HUES6 (cell line): ENCODE measurements around the gene ATG4C.

ENCODE experiments used
- H3K27ac ChIP-seq: 2 replicates; pipeline ENCODE4 v1.7.0; 2013; ENCODE audit warnings: low read depth, mild to moderate bottlenecking, low read length, inconsistent platforms
- H3K27me3 ChIP-seq: 2 replicates; pipeline ENCODE4 v1.6.1; 2013; ENCODE audit warnings: low read length; ENCODE audit not compliant: control insufficient read depth, insufficient read depth
- H3K36me3 ChIP-seq: 2 replicates; pipeline ENCODE4 v1.6.1; 2013; ENCODE audit warnings: low read length; ENCODE audit not compliant: control insufficient read depth, insufficient read depth
- H3K4me1 ChIP-seq: 2 replicates; pipeline ENCODE4 v1.6.1; 2013; ENCODE audit warnings: low read length; ENCODE audit not compliant: control insufficient read depth, insufficient read depth
- H3K4me3 ChIP-seq: 2 replicates; pipeline ENCODE4 v1.5.1; 2013; ENCODE audit warnings: low read depth, low read length
- H3K9ac ChIP-seq: one replicate; pipeline ENCODE4 v1.6.1; 2013; ENCODE audit warnings: mild to moderate bottlenecking, low read length
- H3K9me3 ChIP-seq: 2 replicates; pipeline ENCODE4 v1.6.1; 2013; ENCODE audit warnings: low read depth, low read length; ENCODE audit not compliant: control insufficient read depth, insufficient read depth

ATG4C gene

DNA sequence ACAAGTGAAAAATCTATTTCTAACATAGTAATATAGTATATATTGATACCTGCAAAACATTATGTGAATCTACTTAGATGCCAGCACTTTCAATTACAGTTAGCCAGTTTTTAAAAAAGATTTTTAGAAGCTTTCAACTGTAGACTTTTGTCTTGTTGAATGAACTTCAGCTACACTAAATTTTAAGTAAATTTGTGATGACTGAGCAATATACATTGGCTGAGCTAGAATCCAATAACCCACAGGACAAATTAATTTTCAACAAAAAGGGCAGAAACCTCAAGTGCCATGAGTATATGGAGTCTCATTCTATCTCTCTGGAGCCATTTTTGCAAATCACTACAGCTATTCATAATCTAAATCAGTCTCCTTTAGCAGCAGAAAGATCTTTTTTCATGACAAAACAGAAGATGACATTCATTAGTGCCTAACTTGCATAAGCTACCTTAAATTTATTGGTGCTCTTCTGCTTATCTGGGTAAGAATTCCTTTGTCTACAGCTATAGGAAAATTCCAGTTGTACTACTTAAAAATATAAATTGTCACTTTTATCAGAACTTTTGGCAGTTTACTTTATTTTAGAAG, 100.3 kb downstream of the ATG4C start:
- Histone ChIP-seq H3K4me1 (peaks cover 27% of the 10 kb centered on the region), H3K9me3 (peaks cover 5% of the 10 kb centered on the region; the same call in 1 of the 2 replicates), H3K27ac (no peak overlapping the region), H3K27me3 (no peaks in the 10 kb centered on the region), H3K4me3 (no peak overlapping the region), H3K9ac (no peak overlapping the region), H3K36me3 (no peaks in the 10 kb centered on the region)

DNA sequence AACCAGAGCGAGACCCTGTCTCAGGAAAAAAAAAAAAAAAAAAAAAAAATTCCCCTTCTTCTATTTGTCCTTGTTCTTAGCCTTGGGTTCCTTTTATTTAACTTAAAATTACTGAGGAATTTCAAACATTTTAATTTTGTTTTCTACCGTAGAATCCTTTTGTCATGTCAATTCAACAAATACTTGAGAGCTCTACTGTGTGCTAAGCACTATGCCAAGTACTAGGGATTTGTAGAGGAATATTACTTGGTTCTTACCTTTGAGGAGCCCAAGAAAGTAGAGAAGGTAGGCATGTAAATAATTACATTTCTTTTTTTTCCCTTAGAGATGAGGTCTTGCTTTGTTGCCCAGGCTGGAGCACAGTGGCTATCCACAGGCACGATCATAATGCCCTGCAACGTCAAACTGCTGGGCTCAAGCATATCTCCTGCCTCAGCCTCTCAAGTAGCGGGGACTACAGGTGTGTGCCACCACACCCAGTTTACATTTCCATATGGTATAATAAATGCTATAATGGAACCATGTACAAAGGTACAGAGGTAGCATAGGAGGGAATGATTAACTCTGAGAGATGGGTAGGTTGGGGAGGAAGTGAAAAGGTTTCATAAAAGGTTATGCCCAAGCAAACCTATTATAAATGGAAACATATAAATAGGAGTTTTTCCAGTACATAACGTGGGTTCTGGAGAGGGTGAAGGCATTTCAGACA, 104.0 kb downstream of the ATG4C start:
- no peaks in the 10 kb centered on the region for H3K27me3 ChIP-seq
- peaks cover 22% of the 10 kb centered on the region for H3K4me1 ChIP-seq
- no peak overlapping the region for H3K9ac ChIP-seq
- no peaks in the 10 kb centered on the region; the same call in 1 of the 2 replicates for H3K9me3 ChIP-seq
- no peaks in the 10 kb centered on the region for H3K36me3 ChIP-seq
- H3K4me3 ChIP-seq: no peak overlapping the region
- no peak overlapping the region for H3K27ac ChIP-seq

DNA sequence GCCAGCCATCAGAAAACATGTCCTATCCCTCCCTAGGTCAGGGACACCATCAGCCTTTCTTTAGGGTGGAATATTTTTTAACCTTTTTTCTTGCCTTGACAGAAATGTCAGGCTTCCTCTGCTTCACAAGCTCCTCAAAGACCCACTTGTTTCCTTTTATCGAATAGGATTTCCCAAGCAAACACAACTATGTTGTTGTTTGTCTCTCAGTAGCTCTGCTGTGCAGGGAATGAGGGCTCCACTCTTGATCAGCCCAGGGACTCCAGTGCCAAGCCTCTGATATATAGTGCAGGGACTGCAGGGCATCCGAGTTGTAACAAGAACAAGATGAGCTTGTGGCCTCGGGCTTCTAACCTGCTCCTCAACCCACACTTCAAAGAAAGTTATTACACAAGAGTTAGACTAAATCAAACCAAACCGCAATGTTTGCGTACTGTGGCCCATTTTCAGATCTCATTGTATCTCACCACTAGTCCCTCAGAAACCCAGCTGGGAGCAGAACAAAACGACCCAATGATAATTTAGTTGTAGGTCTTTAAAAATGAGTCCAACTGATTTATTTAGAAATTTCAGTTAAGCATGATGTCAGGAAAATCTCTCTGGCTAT, 108.1 kb downstream of the ATG4C start:
- no peaks in the 10 kb centered on the region for H3K36me3 ChIP-seq
- no peaks in the 10 kb centered on the region for H3K27me3 ChIP-seq
- no peak overlapping the region for H3K4me3 ChIP-seq
- H3K4me1 ChIP-seq: peaks cover 8% of the 10 kb centered on the region
- no peak overlapping the region for H3K27ac ChIP-seq
- no peaks in the 10 kb centered on the region; the same call in 1 of the 2 replicates for H3K9me3 ChIP-seq
- H3K9ac ChIP-seq: no peak overlapping the region

DNA sequence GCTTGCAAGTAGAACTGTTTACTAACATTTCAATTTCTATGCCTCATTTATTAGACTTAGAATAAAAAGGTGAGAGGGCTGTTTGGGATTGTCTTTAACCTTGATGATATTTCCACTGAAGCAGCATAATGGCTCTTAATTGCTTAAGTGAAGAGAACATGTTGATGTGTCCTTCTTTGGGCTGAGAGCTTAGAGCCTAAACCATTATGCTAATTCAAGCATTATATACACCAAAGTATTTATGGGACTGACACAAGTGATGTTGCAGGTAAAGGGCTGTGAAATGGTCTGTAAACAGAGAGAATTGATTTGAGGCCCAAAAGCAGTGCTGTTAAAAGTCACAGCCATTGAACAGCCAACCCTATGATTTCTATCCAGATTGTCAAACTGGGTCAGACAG, 113.9 kb downstream of the ATG4C start:
- H3K27ac ChIP-seq: no peak overlapping the region
- H3K36me3 ChIP-seq: no peaks in the 10 kb centered on the region
- H3K27me3 ChIP-seq: no peaks in the 10 kb centered on the region
- no peaks in the 10 kb centered on the region for H3K4me1 ChIP-seq
- H3K9ac ChIP-seq: no peak overlapping the region
- no peak overlapping the region for H3K4me3 ChIP-seq
- no peaks in the 10 kb centered on the region for H3K9me3 ChIP-seq

DNA sequence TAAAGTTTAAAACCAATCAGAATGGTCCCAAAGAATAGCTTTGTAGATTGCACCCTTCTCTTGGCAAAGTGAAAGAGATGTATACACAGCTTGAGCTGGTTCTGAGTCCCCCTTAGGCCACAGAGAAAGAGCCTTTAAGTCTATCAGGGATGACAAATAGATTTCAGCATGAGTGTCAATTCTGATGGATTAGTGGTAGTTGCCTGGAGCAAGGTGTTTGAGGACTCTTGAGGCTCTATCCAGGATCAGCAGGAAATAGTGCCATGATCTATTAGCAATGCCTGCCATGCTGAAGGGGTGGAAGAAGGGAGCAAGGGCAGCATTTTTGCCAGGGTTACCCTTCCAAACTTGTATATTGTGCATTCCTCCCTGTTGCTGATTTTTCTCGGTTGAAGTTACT, 116.6 kb downstream of the ATG4C start:
- Histone ChIP-seq H3K4me3 (no peak overlapping the region), H3K4me1 (no peaks in the 10 kb centered on the region), H3K36me3 (no peaks in the 10 kb centered on the region), H3K27ac (no peak overlapping the region), H3K27me3 (no peaks in the 10 kb centered on the region), H3K9me3 (no peaks in the 10 kb centered on the region), H3K9ac (no peak overlapping the region)

DNA sequence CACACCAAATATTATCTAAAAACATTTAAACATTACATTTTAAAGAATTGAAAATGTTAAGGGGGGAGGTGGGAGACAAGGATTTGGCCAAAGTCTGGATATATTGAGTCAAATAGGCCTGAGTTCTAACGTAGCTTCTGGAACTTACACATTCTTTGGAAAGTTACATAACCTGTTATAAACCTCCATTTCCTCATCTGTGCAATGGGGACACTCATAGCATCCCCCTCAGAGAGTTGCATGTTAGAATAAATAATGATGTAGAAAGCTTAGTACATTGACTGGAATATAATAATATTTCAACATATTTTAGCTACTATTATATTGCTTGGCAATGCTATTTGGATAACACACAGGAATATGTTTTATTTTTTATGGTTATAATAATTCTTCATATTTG, 117.7 kb downstream of the ATG4C start:
- Histone ChIP-seq H3K9ac (no peak overlapping the region), H3K9me3 (no peaks in the 10 kb centered on the region), H3K27ac (no peak overlapping the region), H3K4me1 (peaks cover 5% of the 10 kb centered on the region; the same call in 1 of the 2 replicates), H3K36me3 (no peaks in the 10 kb centered on the region), H3K27me3 (no peaks in the 10 kb centered on the region), H3K4me3 (no peak overlapping the region)

DNA sequence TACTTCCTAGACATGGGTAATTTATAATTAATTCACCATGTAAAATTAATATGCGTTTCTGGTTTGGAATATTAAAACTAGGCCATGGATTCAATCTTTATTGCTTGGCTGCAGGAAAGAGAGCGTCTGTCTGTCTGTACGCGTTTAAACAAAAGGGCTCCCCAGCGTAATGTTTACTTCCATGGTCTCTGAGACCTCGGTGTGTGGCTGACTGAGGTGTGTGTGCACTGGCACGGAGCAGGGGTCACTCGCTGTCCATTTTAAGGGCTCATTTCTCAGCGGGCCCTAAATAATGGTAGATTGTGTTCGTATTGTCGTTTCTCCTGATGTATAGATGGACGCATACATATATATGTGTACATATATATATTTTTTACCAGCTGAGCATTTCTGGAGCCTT, 119.6 kb downstream of the ATG4C start:
- H3K27me3 ChIP-seq: no peaks in the 10 kb centered on the region
- H3K4me3 ChIP-seq: no peak overlapping the region
- peaks cover 6% of the 10 kb centered on the region; the same call in 1 of the 2 replicates for H3K4me1 ChIP-seq
- H3K9ac ChIP-seq: no peak overlapping the region
- H3K27ac ChIP-seq: no peak overlapping the region
- H3K9me3 ChIP-seq: no peaks in the 10 kb centered on the region
- no peaks in the 10 kb centered on the region for H3K36me3 ChIP-seq

DNA sequence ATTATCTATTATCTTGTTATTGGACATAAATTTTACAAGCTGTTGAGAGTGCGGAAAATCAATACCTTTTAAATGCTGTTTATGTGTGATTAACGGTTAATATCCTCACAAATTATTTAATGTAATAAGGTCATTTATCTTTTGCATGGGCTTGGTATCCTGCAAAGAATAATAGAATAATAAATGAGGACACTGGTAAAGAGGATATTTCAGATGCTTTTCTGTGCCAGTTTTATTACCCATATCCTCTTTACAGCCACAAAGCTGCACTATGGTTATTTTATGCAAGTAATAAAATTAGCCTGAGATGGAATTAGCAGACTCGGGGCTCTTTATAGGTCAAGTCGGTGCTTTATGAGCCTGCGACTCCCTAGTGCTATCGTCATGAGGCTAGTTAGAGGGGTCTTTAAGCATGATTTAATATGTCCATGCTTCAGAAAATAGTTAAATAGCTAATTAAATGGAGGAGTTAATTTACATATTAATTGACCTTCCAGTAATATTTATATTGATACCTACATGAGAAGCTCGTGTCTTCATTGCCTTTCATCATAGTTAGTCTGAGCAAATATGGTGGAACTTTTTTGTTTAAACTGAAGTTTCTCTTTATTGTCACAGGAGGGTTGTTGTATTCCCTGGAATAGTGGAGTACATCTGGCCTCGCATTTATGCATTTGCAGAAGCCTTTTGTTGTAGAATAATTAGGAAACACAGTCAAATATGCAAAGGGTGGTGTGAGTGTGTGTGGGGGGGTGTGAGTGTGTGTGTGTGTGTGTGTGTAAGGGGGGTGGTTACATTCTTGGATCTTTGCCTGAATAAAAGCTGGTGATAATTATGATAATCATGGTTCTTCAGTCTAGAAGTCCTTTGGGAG, 120.3 kb downstream of the ATG4C start:
- Histone ChIP-seq H3K9me3 (no peaks in the 10 kb centered on the region), H3K9ac (no peak overlapping the region), H3K27me3 (no peaks in the 10 kb centered on the region), H3K4me3 (no peak overlapping the region), H3K36me3 (no peaks in the 10 kb centered on the region), H3K27ac (no peak overlapping the region), H3K4me1 (peaks cover 6% of the 10 kb centered on the region; the same call in 1 of the 2 replicates)

DNA sequence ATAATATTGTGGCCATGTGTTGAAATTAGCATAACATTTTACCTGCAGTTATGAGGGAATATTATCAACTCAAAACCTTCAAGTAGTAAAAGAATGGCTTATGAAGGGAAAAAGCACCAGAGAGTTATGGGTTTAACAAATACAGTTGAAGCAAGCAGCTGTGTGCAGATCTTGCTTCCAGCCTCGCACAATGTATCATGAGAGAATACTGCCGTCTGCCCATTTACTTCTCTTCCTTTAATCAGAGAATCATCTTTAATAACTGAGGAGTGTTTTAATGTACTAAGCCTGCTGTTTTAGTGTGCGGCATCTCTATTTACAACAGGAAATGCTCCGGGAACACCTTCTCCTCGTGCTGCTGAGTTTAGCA, 120.9 kb downstream of the ATG4C start:
- H3K4me3 ChIP-seq: no peak overlapping the region
- H3K36me3 ChIP-seq: no peaks in the 10 kb centered on the region
- H3K9ac ChIP-seq: no peak overlapping the region
- H3K27me3 ChIP-seq: no peaks in the 10 kb centered on the region
- peaks cover 6% of the 10 kb centered on the region; the same call in 1 of the 2 replicates for H3K4me1 ChIP-seq
- no peaks in the 10 kb centered on the region for H3K9me3 ChIP-seq
- H3K27ac ChIP-seq: no peak overlapping the region

DNA sequence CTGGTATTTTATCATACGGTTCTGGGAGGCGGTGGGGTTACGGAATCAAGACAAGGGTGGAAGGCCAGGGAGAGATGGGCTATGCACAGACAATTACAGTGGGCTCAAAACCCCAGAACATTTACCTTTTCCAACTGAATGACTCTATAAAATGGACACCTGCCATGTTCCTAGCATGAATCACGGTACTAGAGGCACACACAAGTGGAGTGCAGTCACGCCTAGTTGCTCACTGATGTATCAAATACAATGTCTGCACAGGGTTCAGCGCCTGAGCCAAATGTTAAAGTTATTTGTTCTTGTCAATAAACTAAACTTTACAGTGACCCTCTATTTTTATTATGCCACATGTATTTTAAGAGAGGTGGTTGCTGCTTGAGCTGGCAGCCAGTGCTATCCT, 121.4 kb downstream of the ATG4C start:
- Histone ChIP-seq H3K36me3 (no peaks in the 10 kb centered on the region), H3K4me3 (no peak overlapping the region), H3K27ac (no peak overlapping the region), H3K9me3 (no peaks in the 10 kb centered on the region), H3K4me1 (peaks cover 6% of the 10 kb centered on the region; the same call in 1 of the 2 replicates), H3K9ac (no peak overlapping the region), H3K27me3 (no peaks in the 10 kb centered on the region)
